HS-27A (cell line): ENCODE results near the gene ATL3.
"Not testable (repeated sequence)": the region's sequence is repeated elsewhere in the genome, so short reads cannot be mapped to it uniquely, and the experiment has no call there.

Experiments
- DNase-seq: peaks from one replicate; pipeline ENCODE4 v3.0.0-alpha.2; 2012; ENCODE audit warnings: low read depth, missing footprints

The ATL3 gene, protein sequence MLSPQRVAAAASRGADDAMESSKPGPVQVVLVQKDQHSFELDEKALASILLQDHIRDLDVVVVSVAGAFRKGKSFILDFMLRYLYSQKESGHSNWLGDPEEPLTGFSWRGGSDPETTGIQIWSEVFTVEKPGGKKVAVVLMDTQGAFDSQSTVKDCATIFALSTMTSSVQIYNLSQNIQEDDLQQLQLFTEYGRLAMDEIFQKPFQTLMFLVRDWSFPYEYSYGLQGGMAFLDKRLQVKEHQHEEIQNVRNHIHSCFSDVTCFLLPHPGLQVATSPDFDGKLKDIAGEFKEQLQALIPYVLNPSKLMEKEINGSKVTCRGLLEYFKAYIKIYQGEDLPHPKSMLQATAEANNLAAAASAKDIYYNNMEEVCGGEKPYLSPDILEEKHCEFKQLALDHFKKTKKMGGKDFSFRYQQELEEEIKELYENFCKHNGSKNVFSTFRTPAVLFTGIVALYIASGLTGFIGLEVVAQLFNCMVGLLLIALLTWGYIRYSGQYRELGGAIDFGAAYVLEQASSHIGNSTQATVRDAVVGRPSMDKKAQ

GRCh38 chr11:63671322-63672155, at the start of gene ATL3:
TSS of gene ATL3 (minus strand) at chr11:63671376. CDS start at chr11:63671335, 41 bp downstream.
- peak; percentile 99 for DNase-seq

DNA sequence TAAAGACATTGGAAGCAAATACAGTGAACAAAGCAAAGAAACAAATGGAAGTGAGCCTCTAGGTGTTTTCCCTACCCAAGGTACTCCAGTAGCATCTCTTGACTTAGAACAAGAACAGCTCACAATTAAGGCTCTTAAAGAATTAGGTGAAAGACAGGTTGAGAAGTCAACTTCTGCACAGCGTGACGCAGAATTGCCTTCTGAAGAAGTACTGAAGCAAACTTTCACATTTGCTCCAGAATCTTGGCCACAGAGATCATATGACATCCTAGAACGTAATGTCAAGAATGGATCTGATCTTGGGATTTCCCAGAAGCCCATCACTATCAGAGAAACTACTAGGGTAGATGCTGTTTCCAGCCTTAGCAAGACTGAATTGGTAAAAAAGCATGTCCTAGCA, 49.4 kb upstream of the ATL3 start:
- DNase-seq: no peak

DNA sequence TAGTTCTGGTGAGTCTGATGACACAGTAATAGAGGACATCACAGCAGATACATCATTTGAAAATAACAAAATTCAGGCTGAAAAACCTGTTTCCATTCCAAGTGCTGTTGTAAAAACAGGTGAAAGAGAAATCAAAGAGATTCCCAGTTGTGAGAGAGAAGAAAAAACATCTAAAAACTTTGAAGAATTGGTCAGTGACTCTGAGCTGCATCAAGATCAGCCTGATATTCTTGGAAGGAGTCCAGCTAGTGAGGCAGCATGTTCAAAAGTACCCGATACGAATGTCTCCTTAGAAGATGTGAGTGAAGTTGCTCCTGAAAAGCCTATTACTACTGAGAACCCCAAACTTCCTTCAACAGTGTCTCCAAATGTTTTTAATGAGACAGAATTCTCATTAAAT, 48.8 kb upstream of the ATL3 start:
- no peak for DNase-seq

DNA sequence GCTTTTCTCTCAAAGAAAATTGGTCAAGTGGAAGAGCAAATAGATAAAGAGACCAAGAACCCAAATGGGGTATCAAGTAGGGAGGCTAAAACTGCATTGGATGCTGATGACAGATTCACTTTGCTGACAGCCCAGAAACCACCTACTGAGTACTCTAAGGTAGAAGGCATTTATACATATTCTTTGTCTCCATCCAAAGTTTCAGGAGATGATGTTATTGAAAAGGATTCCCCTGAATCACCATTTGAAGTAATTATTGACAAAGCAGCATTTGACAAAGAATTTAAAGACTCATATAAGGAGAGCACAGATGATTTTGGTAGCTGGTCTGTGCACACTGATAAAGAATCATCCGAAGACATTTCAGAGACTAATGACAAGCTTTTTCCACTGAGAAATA, 47.8 kb upstream of the ATL3 start:
- no peak for DNase-seq

DNA sequence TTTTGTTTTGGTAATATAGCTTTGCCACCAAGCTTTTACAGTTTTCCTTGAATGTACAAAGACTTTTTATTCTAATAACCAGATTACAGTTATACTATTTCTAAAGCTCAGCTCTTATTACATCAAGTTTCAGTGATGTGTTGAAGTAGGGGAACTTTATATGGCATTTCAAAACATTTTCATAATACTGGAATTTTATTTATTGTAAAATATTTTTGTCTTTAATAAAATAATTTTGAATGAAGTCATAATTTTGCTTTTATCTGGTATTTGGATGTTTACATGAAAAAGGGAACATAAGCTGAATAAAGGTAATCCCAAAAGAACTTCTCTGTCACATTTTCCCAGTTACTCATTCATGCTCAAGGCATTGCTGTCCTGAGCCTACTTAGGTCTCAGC, 44.9 kb upstream of the ATL3 start:
- no peak for DNase-seq

GRCh38 chr11:63713766-63714165, 42.6 kb upstream of the ATL3 start:
- no peak for DNase-seq

DNA sequence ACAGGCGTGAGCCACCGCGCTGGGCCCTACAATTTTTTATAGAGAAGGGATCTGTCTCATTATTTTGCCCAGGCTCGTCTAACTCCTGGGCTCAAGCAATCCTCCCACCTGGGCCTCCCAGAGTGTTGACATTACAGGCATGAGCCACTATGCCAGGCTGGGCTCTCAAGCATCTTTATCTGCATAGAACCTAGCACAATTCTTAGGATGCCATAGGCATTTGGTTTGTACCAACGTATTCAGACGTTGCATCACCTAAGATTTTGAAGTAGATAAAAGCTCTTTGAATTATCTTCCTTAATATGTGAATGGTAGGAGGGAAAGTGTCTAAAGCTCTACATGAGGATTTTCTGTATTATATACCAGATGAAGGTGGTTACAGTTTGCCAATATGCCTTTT, 40.7 kb upstream of the ATL3 start:
- no peak for DNase-seq

- DNase-seq: peak; percentile 34
Observed at GRCh38 chr11:63710476-63711217, 39.5 kb upstream of the ATL3 start.

GRCh38 chr11:63709336-63709884, 38.2 kb upstream of the ATL3 start:
- DNase-seq: no peak

DNA sequence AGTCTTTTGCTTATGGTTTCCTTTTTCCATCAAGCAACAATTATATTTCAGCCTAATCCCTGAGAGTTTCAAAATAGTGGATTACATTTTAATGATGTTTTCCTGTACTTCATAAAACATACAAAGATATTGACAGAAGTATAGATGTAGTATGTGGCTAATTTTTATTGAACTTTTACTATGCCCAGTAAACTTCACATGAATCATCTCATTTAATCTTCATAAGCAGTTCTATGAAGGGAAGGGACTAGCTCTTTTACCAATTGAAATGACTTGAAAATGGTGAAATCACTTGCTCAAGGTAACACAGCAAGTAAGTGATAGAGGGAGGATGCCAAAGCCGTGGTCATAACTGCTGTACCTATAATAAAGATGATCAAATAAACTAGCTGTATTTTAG, 37.6 kb upstream of the ATL3 start:
- DNase-seq: no peak

- no peak for DNase-seq
Observed at GRCh38 chr11:63705526-63705925, 34.4 kb upstream of the ATL3 start.

DNA sequence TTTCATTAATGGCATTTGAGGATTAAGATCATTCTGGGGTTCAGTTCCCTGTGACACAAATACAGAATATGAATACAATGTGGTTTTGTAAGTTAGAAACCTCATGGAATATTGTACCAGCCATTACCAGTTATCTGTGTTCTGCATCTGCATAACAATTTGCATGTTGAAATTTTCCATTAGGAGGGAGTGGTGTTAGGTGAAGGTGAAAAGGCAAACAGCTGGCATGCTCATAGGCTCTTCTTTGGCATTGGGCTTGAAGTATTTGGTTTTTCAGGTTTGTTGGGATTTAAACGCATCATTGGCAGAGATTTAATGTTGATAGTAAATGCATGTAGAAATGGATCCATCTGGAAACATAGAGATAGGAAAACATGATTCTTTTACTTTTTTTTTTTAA, 28.7 kb upstream of the ATL3 start:
- no peak for DNase-seq

- no peak for DNase-seq
Observed at GRCh38 chr11:63698976-63699733, 28.0 kb upstream of the ATL3 start.

DNA sequence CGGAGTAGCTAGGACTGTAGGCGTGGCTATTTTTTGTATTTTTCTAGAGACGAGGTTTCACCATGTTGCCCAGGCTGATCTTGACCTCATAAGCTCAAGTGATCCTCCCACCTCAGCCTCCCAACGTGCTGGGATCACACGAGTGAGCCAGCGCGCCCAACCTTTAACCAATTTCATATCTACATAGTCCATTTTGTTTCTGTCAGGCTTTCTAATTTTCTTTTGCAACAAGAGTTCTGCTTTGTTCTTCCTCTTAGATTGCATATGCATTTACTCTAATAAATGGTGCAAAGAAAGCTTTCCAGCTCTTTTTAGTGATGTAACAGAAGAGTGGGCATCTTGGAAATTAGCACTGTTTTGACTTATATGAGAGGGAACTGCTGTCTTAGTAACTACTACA, 23.4 kb upstream of the ATL3 start:
- DNase-seq: no peak

- DNase-seq: no peak
Observed at GRCh38 chr11:63687845-63688244, 16.7 kb upstream of the ATL3 start.

DNA sequence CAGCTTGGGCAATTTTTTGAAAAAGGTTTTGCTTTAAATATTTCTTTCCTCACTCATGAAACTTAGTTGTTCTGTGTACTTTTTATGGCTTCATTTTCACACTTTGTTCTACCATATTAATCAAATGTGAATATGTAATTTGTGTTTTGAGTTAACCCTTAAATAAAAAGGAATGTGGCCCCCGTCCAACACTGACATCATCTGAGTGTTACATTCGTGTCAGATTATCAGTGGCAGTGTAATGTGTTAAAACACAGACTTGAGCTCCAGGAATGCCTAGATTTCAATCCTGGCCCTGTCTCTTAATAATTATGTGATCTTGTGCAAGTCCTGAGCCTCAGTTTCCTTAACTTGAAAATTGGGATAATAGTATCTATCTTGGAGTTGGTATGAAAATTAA, 15.8 kb upstream of the ATL3 start:
- no peak for DNase-seq

DNA sequence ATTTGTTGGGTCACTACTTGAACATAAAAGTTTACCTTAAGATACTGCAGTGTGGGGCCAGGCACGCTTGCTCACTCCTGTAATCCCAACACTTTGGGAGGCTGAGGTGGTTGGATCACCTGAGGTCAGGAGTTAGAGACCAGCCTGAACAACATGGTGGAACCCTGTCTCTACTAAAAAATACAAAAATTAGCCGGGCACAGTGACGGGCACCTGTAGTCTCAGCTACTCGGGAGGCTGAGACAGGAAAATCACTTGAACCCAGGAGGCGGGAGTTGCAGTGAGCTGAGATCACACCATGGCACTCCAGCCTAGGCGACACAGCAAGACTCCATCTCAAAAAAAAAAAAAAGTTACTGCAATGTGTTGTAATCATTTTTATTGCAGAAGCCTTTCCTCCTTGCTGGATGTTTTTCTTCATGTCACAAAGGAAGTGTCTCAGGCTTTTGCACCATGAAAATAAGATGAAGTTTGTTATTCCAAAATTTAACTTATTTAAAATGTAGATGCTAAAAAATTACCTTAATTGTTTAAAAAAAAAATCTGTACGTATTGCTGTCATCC, 14.1 kb upstream of the ATL3 start:
- DNase-seq: not testable (repeated sequence)

- no peak for DNase-seq
Observed at GRCh38 chr11:63683133-63683991, 12.2 kb upstream of the ATL3 start.

DNA sequence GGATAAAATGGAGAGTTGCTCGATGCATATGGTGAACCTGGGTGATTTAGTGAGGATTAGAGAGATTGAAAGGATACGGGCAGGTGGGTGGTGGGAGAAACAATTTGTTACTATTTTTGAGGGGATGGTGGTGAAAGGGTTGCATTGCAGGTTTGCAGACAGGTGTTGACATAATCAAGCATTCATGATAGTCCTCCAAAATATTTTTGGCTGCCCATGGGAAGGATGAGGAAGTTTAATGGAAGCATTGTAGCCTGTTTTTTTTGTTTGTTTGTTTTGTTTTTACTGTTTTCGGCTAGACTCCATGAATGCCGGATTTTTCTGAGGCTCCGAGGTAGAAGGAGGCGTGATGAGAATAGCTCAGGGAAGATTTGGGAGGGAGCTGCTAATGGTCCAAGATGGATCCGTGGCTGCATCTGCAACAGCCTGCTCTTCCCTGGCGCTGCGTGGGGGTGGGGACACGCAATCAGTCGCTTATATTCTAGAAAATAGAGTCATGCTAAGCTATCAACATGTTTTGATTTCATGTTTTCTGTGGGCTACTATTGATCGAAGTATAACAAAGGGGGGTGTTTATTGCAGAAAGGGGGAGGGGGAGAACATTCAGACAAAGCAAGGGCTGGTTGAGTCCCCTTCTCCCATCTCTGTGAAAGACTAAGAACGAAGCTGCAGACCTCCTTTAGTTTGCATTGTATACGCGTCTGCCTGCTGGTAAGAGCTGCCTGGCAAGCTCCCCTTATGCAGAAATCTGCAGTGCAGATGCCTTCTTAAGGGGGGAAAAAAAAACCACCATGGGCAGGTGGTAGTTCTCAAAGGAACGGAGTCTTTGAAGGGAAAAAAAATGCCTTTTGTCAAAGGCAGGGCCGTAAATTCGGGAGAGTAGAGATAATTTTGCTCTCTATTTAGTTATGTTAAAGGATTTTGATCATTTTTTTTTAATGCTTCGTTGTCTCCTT, 11.2 kb upstream of the ATL3 start:
- DNase-seq: no peak
